OCI-LY7 (cell line): ENCODE measurements around the gene STXBP6. TPM values are rescaled to one million over a fixed set of nuclear protein-coding genes. Genes with fewer than 3 reads are reported as not detected.

Source experiments
- BruUV-seq: library from RNA; stranded (reverse); fragments of 400-500 nt; replicated peaks from 2 replicates; lab custom pipeline; 2021; lab: Mats Ljungman, UMichigan
- CTCF ChIA-PET: fragments of 300-600 bp; sonication (Branson Sonifier 250); formaldehyde crosslinking; loops from one replicate; lab custom pipeline; 2022; ENCODE audit warnings: antibody characterized with exemption; ENCODE audit not compliant: unreplicated experiment; lab: Charles Lee
- POLR2A ChIA-PET: fragments of 300-600 bp; sonication (Branson Sonifier 250); formaldehyde crosslinking; loops from one replicate; lab custom pipeline; 2022; ENCODE audit warnings: antibody characterized with exemption; lab: Charles Lee
- DNase-seq: peaks from one replicate; pipeline ENCODE4 v3.0.0-alpha.2; 2015; ENCODE audit warnings: low spot score
- H2AFZ ChIP-seq: fragments of 200-600 bp; sonication (generic), shearing (Covaris generic); 2 replicates; pipeline ENCODE4 v1.6.1; 2014; ENCODE audit warnings: mild to moderate bottlenecking, antibody characterized with exemption, low read length, moderate library complexity
- H3K27ac ChIP-seq: fragments of 200-600 bp; sonication (generic); 2 replicates; pipeline ENCODE4 v1.5.1; 2014; ENCODE audit warnings: mixed run types, low read depth, mild to moderate bottlenecking, moderate library complexity, low read length, inconsistent platforms; ENCODE audit not compliant: poor library complexity, severe bottlenecking
- H3K36me3 ChIP-seq: fragments of 200-600 bp; sonication (generic); 2 replicates; pipeline ENCODE4 v1.6.1; 2014; ENCODE audit warnings: mild to moderate bottlenecking, antibody characterized with exemption, low read length, moderate library complexity, mixed read lengths; ENCODE audit not compliant: insufficient read depth
- H3K4me1 ChIP-seq: fragments of 200-600 bp; sonication (generic); 2 replicates; pipeline ENCODE4 v1.5.1; 2014; ENCODE audit warnings: mild to moderate bottlenecking, low read length; ENCODE audit not compliant: insufficient read depth, poor library complexity, severe bottlenecking
- H3K4me2 ChIP-seq: fragments of 200-600 bp; sonication (generic); 2 replicates; pipeline ENCODE4 v1.6.1; 2014; ENCODE audit warnings: mild to moderate bottlenecking, low read length
- H3K4me3 ChIP-seq: fragments of 200-600 bp; sonication (generic); 2 replicates; pipeline ENCODE4 v1.5.1; 2014; ENCODE audit warnings: mild to moderate bottlenecking, low read depth, low read length; ENCODE audit not compliant: poor library complexity, severe bottlenecking
- H3K79me2 ChIP-seq: fragments of 200-600 bp; sonication (generic); 2 replicates; pipeline ENCODE4 v1.6.1; 2016; ENCODE audit warnings: low read depth, mild to moderate bottlenecking, low read length, moderate library complexity, mixed read lengths; ENCODE audit not compliant: insufficient read depth
- H3K9me2 ChIP-seq: fragments of 200-600 bp; sonication (generic); 2 replicates; pipeline ENCODE4 v1.6.1; 2016; ENCODE audit warnings: mild to moderate bottlenecking, low read length, mixed read lengths; ENCODE audit not compliant: insufficient read depth
- H3K9me3 ChIP-seq: fragments of 200-600 bp; sonication (generic); 2 replicates; pipeline ENCODE4 v1.6.1; 2014; ENCODE audit warnings: mild to moderate bottlenecking, mixed run types, low read length, mixed read lengths
- H4K20me1 ChIP-seq: fragments of 200-600 bp; sonication (generic); 2 replicates; pipeline ENCODE4 v1.6.1; 2014; ENCODE audit warnings: mild to moderate bottlenecking, antibody characterized with exemption, low read length, moderate library complexity, mixed read lengths; ENCODE audit not compliant: insufficient read depth
- CTCF ChIP-seq: fragments of 200-600 bp; sonication (generic); conservative IDR thresholded peaks from 2 replicates; pipeline ENCODE4 v1.5.1; 2014; ENCODE audit warnings: mild to moderate bottlenecking, antibody characterized with exemption, low read length, moderate library complexity, mixed read lengths
- EZH2phosphoT487 ChIP-seq: fragments of 200-600 bp; sonication (generic); IDR thresholded peaks from 2 replicates; pipeline ENCODE4 v1.6.1; 2018; ENCODE audit warnings: low read depth, borderline replicate concordance, mild to moderate bottlenecking, mixed run types, antibody characterized with exemption, low read length, moderate library complexity, mixed read lengths
- intact Hi-C: fragments of 100-400 bp; cut with micrococcal nuclease; formaldehyde crosslinking; loops from one replicate; pipeline ENCODE4 v1.10.0; 2022; ENCODE audit not compliant: unreplicated experiment
- total RNA-seq, 2 experiments: library from RNA; depleted of rRNA in 1 of 2; stranded (reverse); fragments of >200 nt in 1 of 2; shearing (Covaris generic) in 1 of 2; gene quantifications; 2 replicates each; pipeline ENCODE4 v1.2.3, GENCODE V29; 2014 to 2022

STXBP6 gene
- total RNA-seq, 2 experiments from 2014 or later = 0.48 TPM; not detected in 1

- Histone ChIP-seq H3K4me2 (no peak overlapping the region), H4K20me1 (no peaks in the 10 kb centered on the region), H3K9me3 (no peaks in the 10 kb centered on the region), H3K4me3 (no peak overlapping the region), H3K27ac (no peak overlapping the region), H3K9me2 (no peaks in the 10 kb centered on the region; the same call in 1 of the 2 replicates), H3K36me3 (no peaks in the 10 kb centered on the region), H3K79me2 (no peaks in the 10 kb centered on the region), H2AFZ (no peak overlapping the region), H3K4me1 (no peaks in the 10 kb centered on the region)
- POLR2A ChIA-PET = interaction anchor here (0.6 to 1.7 kb wide), 3 partner anchors 19 to 1976 kb away, joined by 3 to 5 read pairs (median 4); no protein-coding TSS in a partner anchor
- CTCF ChIA-PET = no interaction called here
- intact Hi-C loops = no loop called here
- no peak for TF ChIP-seq EZH2phosphoT487
- TF ChIP-seq CTCF = no peak
- no peak for DNase-seq
- BruUV-seq = no TSS peak
Measured at GRCh38 chr14:25011095-25011494, 38.9 kb downstream of the STXBP6 start.

- no peak overlapping the region for H2AFZ ChIP-seq
- H3K9me2 ChIP-seq = no peaks in the 10 kb centered on the region; the same call in 1 of the 2 replicates
- H3K4me1 ChIP-seq = no peaks in the 10 kb centered on the region
- ChIA-PET POLR2A (interaction anchor here (0.6 kb wide), 1 partner anchor 9 kb away, joined by 3 read pairs; no protein-coding TSS in a partner anchor), CTCF (no interaction called here)
- intact Hi-C loops = no loop called here
- no TSS peak for BruUV-seq
- no peaks in the 10 kb centered on the region for H3K36me3 ChIP-seq
- H3K27ac ChIP-seq = no peak overlapping the region
- no peaks in the 10 kb centered on the region for H3K9me3 ChIP-seq
- H3K4me2 ChIP-seq = no peak overlapping the region
- no peak for DNase-seq
- no peak overlapping the region for H3K4me3 ChIP-seq
- H4K20me1 ChIP-seq = no peaks in the 10 kb centered on the region
- no peaks in the 10 kb centered on the region for H3K79me2 ChIP-seq
- TF ChIP-seq EZH2phosphoT487 = no peak
- TF ChIP-seq CTCF = no peak
Measured at GRCh38 chr14:25010471-25010870, 39.5 kb downstream of the STXBP6 start.

- intact Hi-C loops = no loop called here
- Histone ChIP-seq H3K79me2 (no peaks in the 10 kb centered on the region), H4K20me1 (no peaks in the 10 kb centered on the region), H3K36me3 (no peaks in the 10 kb centered on the region), H2AFZ (no peak overlapping the region), H3K9me3 (no peaks in the 10 kb centered on the region), H3K4me1 (no peaks in the 10 kb centered on the region), H3K4me2 (no peak overlapping the region), H3K4me3 (no peak overlapping the region), H3K27ac (no peak overlapping the region), H3K9me2 (no peaks in the 10 kb centered on the region; the same call in 1 of the 2 replicates)
- ChIA-PET CTCF (no interaction called here), POLR2A (interaction anchor here (0.6 kb wide), 1 partner anchor 10 kb away, joined by 3 read pairs; no protein-coding TSS in a partner anchor)
- DNase-seq = no peak
- no TSS peak for BruUV-seq
- TF ChIP-seq EZH2phosphoT487 (no peak), CTCF (no peak)
Measured at GRCh38 chr14:25009891-25010290, 40.1 kb downstream of the STXBP6 start.
